GM19463 (cell line): Measurements from ENCODE around the gene ODAD2.

Source experiments
- ATAC-seq: cut with Tn5 transposase; IDR thresholded peaks from one replicate; pipeline ENCODE4 v1.9.1; 2021; ENCODE audit warnings: mild to moderate bottlenecking, moderate library complexity; ENCODE audit not compliant: unreplicated experiment

The ODAD2 gene

GRCh38 chr10:27857616-27858015 is 141.3 kb downstream of the ODAD2 start:
- ATAC-seq, result no peak

- ATAC-seq, result no peak
These were observed 154.7 kb downstream of the ODAD2 start for GRCh38 chr10:27844223-27844622.

GRCh38 chr10:27838901-27839300 is 160.0 kb downstream of the ODAD2 start:
- no peak for ATAC-seq

- no peak for ATAC-seq
These were observed 160.5 kb downstream of the ODAD2 start for GRCh38 chr10:27838361-27838760.

GRCh38 chr10:27834476-27834875 is 164.4 kb downstream of the ODAD2 start:
- no peak for ATAC-seq

- ATAC-seq, result no peak
These were observed 165.1 kb downstream of the ODAD2 start for GRCh38 chr10:27833792-27834191.

- ATAC-seq, result no peak
These were observed 166.1 kb downstream of the ODAD2 start for GRCh38 chr10:27832826-27833225.

- no peak for ATAC-seq
These were observed 172.5 kb downstream of the ODAD2 start for GRCh38 chr10:27826369-27826768.

- no peak for ATAC-seq
These were observed 176.6 kb downstream of the ODAD2 start for GRCh38 chr10:27822301-27822700.

GRCh38 chr10:27820637-27821036 is 178.2 kb downstream of the ODAD2 start:
- ATAC-seq, result no peak

- ATAC-seq, result no peak
These were observed 178.9 kb downstream of the ODAD2 start for GRCh38 chr10:27819781-27820531.

- ATAC-seq, result no peak
These were observed 182.6 kb downstream of the ODAD2 start for GRCh38 chr10:27816320-27816719.

- no peak for ATAC-seq
These were observed 183.0 kb downstream of the ODAD2 start for GRCh38 chr10:27815846-27816245.

GRCh38 chr10:27815261-27815660 is 183.6 kb downstream of the ODAD2 start:
- ATAC-seq, result no peak

- ATAC-seq, result no peak
These were observed 193.7 kb downstream of the ODAD2 start for GRCh38 chr10:27805180-27805579.

- ATAC-seq, result no peak
These were observed 194.7 kb downstream of the ODAD2 start for GRCh38 chr10:27804136-27804535.

- ATAC-seq, result no peak
These were observed 197.6 kb downstream of the ODAD2 start for GRCh38 chr10:27801171-27801785.

- ATAC-seq, result no peak
These were observed 199.8 kb downstream of the ODAD2 start for GRCh38 chr10:27799046-27799445.

- ATAC-seq, result no peak
These were observed 204.7 kb downstream of the ODAD2 start for GRCh38 chr10:27794157-27794556.

GRCh38 chr10:27792216-27792615 is 206.7 kb downstream of the ODAD2 start:
- ATAC-seq, result no peak

- no peak for ATAC-seq
These were observed 214.6 kb downstream of the ODAD2 start for GRCh38 chr10:27784272-27784671.

- ATAC-seq, result no peak
These were observed 215.2 kb downstream of the ODAD2 start for GRCh38 chr10:27783660-27784059.
